BLaER1 (cell line): ENCODE data around the gene ZNF627.
"Not testable (repeated sequence)": the region's sequence is repeated elsewhere in the genome, so short reads cannot be mapped to it uniquely, and the experiment has no call there.

Experiments
- H3K27ac ChIP-seq: shearing (Covaris generic); formaldehyde crosslinking; 2 replicates; pipeline ENCODE4 v1.8.1; 2022
- H3K27me3 ChIP-seq: shearing (Covaris generic); formaldehyde crosslinking; 2 replicates; pipeline ENCODE4 v1.8.1; 2022
- H3K36me3 ChIP-seq: shearing (Covaris generic); formaldehyde crosslinking; 2 replicates; pipeline ENCODE4 v1.8.1; 2022
- H3K4me1 ChIP-seq: shearing (Covaris generic); formaldehyde crosslinking; 2 replicates; pipeline ENCODE4 v1.8.1; 2022
- H3K4me2 ChIP-seq: shearing (Covaris generic); formaldehyde crosslinking; 2 replicates; pipeline ENCODE4 v1.8.1; 2022
- H3K4me3 ChIP-seq: shearing (Covaris generic); formaldehyde crosslinking; 2 replicates; pipeline ENCODE4 v1.8.1; 2022
- H3K9ac ChIP-seq: shearing (Covaris generic); formaldehyde crosslinking; 2 replicates; pipeline ENCODE4 v1.8.1; 2022
- H3K9me3 ChIP-seq: shearing (Covaris generic); formaldehyde crosslinking; 2 replicates; pipeline ENCODE4 v1.8.1; 2022
- H4K20me1 ChIP-seq: shearing (Covaris generic); formaldehyde crosslinking; 2 replicates; pipeline ENCODE4 v1.8.1; 2022
- Cebpa-rat ChIP-seq: shearing (Covaris generic); IDR thresholded peaks from 2 replicates; pipeline ENCODE4 v1.8.1; 2022

Gene ZNF627

GRCh38 chr19:11587975-11588631 lies 9.2 kb upstream of the ZNF627 start:
- peaks cover 35% of the 10 kb centered on the region for H3K4me1 ChIP-seq
- H3K9ac ChIP-seq: no peak overlapping the region
- no peaks in the 10 kb centered on the region for H3K27me3 ChIP-seq
- no peak overlapping the region; the same call in 1 of the 2 replicates for H3K4me2 ChIP-seq
- H3K9me3 ChIP-seq: no peaks in the 10 kb centered on the region
- no peaks in the 10 kb centered on the region for H4K20me1 ChIP-seq
- no peak overlapping the region for H3K4me3 ChIP-seq
- H3K36me3 ChIP-seq: no peaks in the 10 kb centered on the region
- no peak for TF ChIP-seq Cebpa-rat
- H3K27ac ChIP-seq: no peak overlapping the region

DNA sequence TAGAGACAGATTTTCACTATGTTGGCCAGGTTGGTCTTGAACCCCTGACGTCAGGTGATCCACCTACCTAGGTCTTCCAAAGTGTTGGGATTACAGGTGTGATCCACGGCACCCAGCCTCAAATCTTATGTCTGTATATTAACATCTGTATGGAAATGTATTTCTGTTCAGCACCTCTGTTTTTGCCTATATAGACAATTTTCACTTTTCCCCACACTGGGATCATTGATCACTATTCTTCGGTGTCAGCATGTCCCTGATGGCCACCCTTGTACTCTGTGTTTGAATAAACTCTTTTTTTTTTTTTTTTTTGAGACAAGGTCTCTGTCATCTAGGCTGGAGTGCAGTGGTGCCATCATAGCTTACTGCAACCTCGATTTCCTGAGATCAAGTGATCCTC lies 3.2 kb upstream of the ZNF627 start:
- no peak overlapping the region for H3K4me3 ChIP-seq
- peaks cover 5% of the 10 kb centered on the region for H3K36me3 ChIP-seq
- peaks cover 12% of the 10 kb centered on the region for H4K20me1 ChIP-seq
- peaks cover 2% of the 10 kb centered on the region; the same call in 1 of the 2 replicates for H3K9me3 ChIP-seq
- H3K27ac ChIP-seq: no peak overlapping the region
- peak overlapping the region; percentile 74; the same call in 1 of the 2 replicates for H3K4me2 ChIP-seq
- H3K4me1 ChIP-seq: peaks cover 51% of the 10 kb centered on the region
- H3K9ac ChIP-seq: no peak overlapping the region
- H3K27me3 ChIP-seq: no peaks in the 10 kb centered on the region
- TF ChIP-seq Cebpa-rat: no peak

GRCh38 chr19:11596156-11596555 lies 1.1 kb upstream of the ZNF627 start:
- H3K9me3 ChIP-seq: peaks cover 21% of the 10 kb centered on the region; the same call in 1 of the 2 replicates
- H3K9ac ChIP-seq: no peak overlapping the region
- TF ChIP-seq Cebpa-rat: no peak
- H3K4me1 ChIP-seq: peaks cover 58% of the 10 kb centered on the region
- no peak overlapping the region for H3K27ac ChIP-seq
- H3K4me3 ChIP-seq: no peak overlapping the region
- peaks cover 26% of the 10 kb centered on the region for H3K36me3 ChIP-seq
- peak overlapping the region; percentile 76 for H3K4me2 ChIP-seq
- no peaks in the 10 kb centered on the region for H3K27me3 ChIP-seq
- peaks cover 32% of the 10 kb centered on the region for H4K20me1 ChIP-seq

- Histone ChIP-seq H3K4me2 (peak overlapping the region; percentile 77), H4K20me1 (peaks cover 48% of the 10 kb centered on the region), H3K27me3 (no peaks in the 10 kb centered on the region), H3K4me1 (peaks cover 46% of the 10 kb centered on the region), H3K9me3 (peaks cover 41% of the 10 kb centered on the region), H3K27ac (peak overlapping the region; percentile 99), H3K9ac (peak overlapping the region; percentile 99), H3K36me3 (peaks cover 45% of the 10 kb centered on the region), H3K4me3 (peak overlapping the region; percentile 95)
- no peak for TF ChIP-seq Cebpa-rat
Measured at GRCh38 chr19:11598103-11598483, 810 bp downstream of the ZNF627 start.

DNA sequence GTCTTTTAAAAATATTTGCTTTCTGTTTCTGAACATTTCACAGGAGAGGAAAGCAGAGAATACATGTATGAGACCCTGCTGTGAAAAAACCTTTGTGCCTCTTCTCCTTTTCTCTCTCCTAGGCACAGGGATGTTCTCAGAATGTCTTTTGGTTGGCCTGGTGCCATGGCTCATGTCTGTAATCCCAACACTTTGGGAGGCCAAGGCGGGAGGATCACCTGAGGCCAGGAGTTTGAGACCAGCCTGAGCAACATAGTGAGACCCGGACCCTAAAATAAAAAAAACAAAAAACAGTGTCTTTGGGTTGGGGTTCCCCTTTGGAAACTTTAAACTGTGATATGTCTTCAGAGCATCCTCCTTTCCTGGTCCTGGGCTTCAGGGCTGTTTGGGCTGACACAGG lies 1.5 kb downstream of the ZNF627 start:
- Histone ChIP-seq H3K4me3 (peak overlapping the region; percentile 95), H3K4me1 (peaks cover 39% of the 10 kb centered on the region), H4K20me1 (peaks cover 55% of the 10 kb centered on the region), H3K9me3 (peaks cover 47% of the 10 kb centered on the region), H3K27ac (no peak overlapping the region), H3K36me3 (peaks cover 52% of the 10 kb centered on the region), H3K4me2 (peak overlapping the region; percentile 77), H3K27me3 (no peaks in the 10 kb centered on the region), H3K9ac (peak overlapping the region; percentile 99; the same call in 1 of the 2 replicates)
- no peak for TF ChIP-seq Cebpa-rat

DNA sequence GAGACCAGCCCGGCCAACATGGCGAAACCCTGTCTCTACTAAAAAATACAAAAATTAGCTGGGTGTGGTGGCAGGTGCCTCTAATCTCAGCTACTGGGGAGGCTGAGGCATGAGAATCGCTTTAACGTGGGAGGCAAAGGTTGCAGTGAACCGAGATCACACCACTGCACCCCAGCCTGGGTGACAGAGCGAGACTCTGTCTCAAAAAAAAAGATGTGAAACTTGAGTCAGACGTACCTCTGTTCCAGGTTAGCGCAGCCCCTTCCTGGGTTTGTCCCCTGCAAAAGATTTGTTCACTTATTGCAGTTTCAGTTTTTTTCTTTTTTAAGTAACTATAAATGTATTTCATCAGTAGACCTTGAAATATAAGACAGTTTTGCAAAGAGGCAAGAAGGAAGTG lies 2.4 kb downstream of the ZNF627 start:
- H3K9ac ChIP-seq, H3K4me3 ChIP-seq, H3K27ac ChIP-seq, H3K27me3 ChIP-seq: not testable (repeated sequence)
- peaks cover 30% of the 10 kb centered on the region for H3K4me1 ChIP-seq
- peaks cover 61% of the 10 kb centered on the region for H3K36me3 ChIP-seq
- peaks cover 62% of the 10 kb centered on the region for H4K20me1 ChIP-seq
- H3K9me3 ChIP-seq: peaks cover 57% of the 10 kb centered on the region
- peak overlapping the region; percentile 77 for H3K4me2 ChIP-seq

DNA sequence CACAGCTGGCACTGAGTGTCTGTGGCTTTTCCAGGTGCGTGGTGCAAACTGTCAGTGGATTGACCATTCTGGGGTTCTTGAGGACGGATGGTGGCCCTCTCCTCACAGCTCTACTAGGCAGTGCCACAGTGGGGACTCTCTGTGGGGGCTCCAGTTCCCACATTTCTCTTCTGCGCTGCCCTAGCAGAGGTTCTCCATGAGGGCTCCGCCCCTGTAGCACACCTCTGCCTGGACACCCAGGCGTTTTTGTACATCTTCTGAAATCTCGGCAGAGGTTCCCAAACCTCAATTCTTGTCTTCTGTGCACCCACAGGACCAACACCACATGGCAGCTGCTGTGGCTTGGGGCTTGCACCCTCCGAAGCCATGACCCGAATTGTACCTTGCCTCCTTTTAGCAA lies 9.2 kb downstream of the ZNF627 start:
- no peak overlapping the region for H3K27ac ChIP-seq
- peaks cover 98% of the 10 kb centered on the region for H3K9me3 ChIP-seq
- TF ChIP-seq Cebpa-rat: no peak
- no peaks in the 10 kb centered on the region for H3K27me3 ChIP-seq
- H3K4me2 ChIP-seq: no peak overlapping the region
- peaks cover 53% of the 10 kb centered on the region for H4K20me1 ChIP-seq
- H3K4me1 ChIP-seq: no peaks in the 10 kb centered on the region
- peaks cover 98% of the 10 kb centered on the region for H3K36me3 ChIP-seq
- H3K4me3 ChIP-seq: peak overlapping the region; percentile 36; the same call in 1 of the 2 replicates
- no peak overlapping the region for H3K9ac ChIP-seq

DNA sequence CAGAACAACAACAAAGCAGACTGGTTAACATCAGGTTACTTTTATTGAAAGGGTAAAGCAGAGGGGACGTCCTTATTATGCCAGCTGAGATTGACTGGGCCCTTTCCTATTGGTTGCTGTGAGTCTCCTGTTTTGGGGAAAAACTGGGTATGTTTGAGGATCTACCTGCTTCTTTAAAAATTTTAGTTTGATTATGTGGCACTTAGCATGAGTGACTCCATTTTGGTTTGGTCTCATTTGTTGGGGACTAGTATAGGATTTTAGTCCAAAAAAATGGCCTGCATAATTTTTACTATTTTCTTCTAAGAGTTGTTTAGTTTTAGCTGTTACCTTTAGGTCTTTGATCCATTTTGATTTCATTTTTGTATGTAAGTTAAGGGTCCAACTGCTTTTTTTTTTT lies 14.4 kb downstream of the ZNF627 start:
- Histone ChIP-seq H3K4me3 (no peak overlapping the region), H3K9ac (no peak overlapping the region), H3K4me2 (no peak overlapping the region), H4K20me1 (peaks cover 32% of the 10 kb centered on the region; the same call in 1 of the 2 replicates), H3K9me3 (peaks cover 94% of the 10 kb centered on the region), H3K36me3 (peaks cover 91% of the 10 kb centered on the region), H3K27ac (no peak overlapping the region), H3K4me1 (no peaks in the 10 kb centered on the region), H3K27me3 (no peaks in the 10 kb centered on the region)
- no peak for TF ChIP-seq Cebpa-rat

GRCh38 chr19:11612816-11613511 lies 15.7 kb downstream of the ZNF627 start:
- no peak overlapping the region for H3K4me3 ChIP-seq
- no peak overlapping the region for H3K9ac ChIP-seq
- H3K4me2 ChIP-seq: no peak overlapping the region

More at GRCh38 chr19:11612816-11613511, 15.7 kb downstream of the ZNF627 start:
- H3K4me1 ChIP-seq: no peaks in the 10 kb centered on the region
- no peak overlapping the region for H3K27ac ChIP-seq
- H4K20me1 ChIP-seq: peaks cover 26% of the 10 kb centered on the region; the same call in 1 of the 2 replicates
- H3K9me3 ChIP-seq: peaks cover 94% of the 10 kb centered on the region
- TF ChIP-seq Cebpa-rat: no peak
- no peaks in the 10 kb centered on the region for H3K27me3 ChIP-seq
- peaks cover 91% of the 10 kb centered on the region for H3K36me3 ChIP-seq
